Measurements from ENCODE around the gene OVCA2.

The OVCA2 gene

DNA sequence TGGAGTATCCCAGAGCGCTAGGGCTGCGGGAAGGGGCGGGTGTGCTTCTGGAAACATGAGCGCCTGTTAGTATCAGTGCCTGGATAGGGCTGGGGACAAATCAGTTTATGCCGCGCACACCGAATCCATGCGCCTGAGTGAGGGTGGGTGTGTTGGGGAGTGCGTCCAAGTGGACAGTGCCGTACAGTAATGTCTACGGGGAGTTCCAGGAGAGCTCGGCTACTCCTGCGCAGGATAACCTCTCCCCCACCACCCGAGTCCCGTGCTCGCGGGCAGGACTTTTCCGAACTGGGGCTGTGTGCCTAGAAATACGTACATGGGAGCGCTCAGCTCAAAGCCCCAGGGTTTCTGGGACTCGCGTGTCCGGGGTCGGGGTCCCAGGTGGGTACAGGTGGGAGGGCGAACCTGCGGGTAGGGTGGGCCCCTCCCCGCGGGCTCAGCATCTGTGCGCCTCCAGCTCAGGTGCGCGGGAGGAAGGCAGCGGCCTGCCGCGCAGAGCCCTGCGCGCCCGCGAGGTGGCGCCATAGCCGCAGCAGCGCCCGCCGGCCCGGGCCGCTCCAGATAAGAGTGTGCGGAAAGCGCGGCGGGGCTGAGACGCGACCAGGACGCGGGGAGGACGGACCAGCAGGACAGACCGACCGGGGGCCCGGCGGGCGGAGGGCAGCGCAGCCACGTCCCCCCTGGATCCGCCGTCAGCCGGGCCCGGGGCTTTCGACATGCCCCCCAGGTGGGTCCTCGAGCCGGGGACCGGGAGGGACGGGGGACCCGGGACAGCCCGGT lies 12.9 kb downstream of the OVCA2 start, which contains the start of gene HIC1:
HIC1 (plus strand) TSS at position 592 of the 780 bp plus-strand sequence. CDS start 1,588 bp downstream, outside the sequence.
- DNase-seq, result peak; percentile 18 to 35

GRCh38 chr17:2055292-2056205 lies 13.7 kb downstream of the OVCA2 start:
- DNase-seq, result no peak

GRCh38 chr17:2056206-2057174 lies 14.7 kb downstream of the OVCA2 start:
- DNase-seq, result no peak

DNA sequence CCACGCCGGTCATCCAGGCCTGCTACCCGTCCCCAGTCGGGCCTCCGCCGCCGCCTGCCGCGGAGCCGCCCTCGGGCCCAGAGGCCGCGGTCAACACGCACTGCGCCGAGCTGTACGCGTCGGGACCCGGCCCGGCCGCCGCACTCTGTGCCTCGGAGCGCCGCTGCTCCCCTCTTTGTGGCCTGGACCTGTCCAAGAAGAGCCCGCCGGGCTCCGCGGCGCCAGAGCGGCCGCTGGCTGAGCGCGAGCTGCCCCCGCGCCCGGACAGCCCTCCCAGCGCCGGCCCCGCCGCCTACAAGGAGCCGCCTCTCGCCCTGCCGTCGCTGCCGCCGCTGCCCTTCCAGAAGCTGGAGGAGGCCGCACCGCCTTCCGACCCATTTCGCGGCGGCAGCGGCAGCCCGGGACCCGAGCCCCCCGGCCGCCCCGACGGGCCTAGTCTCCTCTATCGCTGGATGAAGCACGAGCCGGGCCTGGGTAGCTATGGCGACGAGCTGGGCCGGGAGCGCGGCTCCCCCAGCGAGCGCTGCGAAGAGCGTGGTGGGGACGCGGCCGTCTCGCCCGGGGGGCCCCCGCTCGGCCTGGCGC lies 15.4 kb downstream of the OVCA2 start:
- DNase-seq, result no peak

- DNase-seq, result no peak
These were observed 16.2 kb downstream of the OVCA2 start for GRCh38 chr17:2057760-2058585.

- no peak for DNase-seq
These were observed 17.0 kb downstream of the OVCA2 start for GRCh38 chr17:2058586-2059546.

GRCh38 chr17:2059547-2060384 lies 17.9 kb downstream of the OVCA2 start:
- no peak for DNase-seq

DNA sequence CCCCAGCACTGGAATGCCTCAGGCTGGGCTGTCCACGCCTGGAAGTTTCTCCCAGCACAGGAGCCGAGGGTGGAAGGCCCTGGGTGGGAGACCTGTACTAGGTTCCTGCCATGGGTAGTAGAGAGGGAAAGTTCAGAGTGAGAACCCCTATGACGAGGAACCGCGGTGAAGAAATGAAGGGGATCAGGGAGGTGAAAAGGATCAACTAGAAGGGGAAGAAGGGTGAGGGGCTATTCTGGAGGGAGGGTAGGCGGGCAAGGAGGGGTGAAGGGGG lies 18.5 kb downstream of the OVCA2 start:
- no peak for DNase-seq

DNA sequence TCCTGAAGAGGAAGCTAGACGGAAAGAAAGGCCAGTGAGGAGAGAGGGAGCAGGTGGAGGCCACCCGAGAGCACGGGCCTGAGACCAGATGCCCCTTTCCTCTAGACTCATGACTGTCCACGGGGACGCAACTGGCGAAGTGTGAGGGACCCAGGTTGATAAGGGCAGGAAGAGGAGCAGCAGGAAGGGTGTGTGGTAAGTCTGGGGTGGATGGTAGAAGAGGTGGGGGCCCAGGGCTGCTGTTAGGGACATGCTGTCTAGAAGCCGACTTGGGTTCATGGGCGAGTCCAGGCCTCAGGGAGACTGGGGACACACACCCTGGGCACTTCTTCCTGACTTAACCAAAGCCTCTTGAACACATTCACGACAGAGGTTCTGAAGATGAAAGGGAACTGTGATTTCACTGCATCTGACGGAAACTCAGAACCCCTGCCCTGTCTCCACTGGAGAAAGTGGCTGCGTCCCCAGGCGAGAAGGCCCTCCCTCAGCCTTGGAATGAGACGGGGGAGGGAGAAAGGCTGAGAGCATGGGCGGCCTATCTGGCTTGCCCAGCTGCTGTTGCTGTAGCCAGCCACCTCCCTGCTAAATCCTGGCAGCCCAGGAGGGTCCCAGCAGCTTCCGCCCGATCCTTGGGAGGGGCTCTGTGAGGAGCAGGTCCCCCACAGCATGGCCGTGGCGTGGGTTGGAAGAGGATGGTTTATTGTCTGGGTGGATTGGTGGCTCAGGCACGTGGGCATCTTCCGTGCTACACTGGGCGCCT lies 19.0 kb downstream of the OVCA2 start:
- no peak for DNase-seq

DNA sequence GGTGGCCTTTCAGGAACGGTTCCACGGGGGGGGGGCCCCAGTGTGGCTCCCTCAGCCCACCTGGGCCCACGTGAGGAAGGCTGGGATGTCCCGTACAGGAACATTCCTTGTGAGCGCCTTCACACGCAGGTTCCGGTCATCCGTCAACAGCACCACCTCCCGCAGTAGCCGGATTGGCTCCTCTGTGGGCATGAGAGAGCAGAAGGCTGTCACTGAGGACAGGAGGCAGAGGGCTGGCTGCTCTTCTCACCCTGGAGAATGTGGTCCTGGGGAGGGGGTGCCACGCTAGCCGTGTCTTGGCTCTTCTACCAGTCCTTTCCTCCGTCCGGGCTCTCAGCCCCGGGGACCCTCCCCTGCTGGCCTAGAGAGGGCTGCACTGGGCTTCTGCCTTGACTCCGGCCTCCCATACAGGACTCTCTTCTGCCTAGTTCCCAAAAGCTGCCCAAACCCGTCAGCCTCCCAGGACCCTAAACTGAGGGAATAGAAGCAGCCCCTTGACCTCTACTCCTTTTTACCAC lies 19.7 kb downstream of the OVCA2 start:
- no peak for DNase-seq

DNA sequence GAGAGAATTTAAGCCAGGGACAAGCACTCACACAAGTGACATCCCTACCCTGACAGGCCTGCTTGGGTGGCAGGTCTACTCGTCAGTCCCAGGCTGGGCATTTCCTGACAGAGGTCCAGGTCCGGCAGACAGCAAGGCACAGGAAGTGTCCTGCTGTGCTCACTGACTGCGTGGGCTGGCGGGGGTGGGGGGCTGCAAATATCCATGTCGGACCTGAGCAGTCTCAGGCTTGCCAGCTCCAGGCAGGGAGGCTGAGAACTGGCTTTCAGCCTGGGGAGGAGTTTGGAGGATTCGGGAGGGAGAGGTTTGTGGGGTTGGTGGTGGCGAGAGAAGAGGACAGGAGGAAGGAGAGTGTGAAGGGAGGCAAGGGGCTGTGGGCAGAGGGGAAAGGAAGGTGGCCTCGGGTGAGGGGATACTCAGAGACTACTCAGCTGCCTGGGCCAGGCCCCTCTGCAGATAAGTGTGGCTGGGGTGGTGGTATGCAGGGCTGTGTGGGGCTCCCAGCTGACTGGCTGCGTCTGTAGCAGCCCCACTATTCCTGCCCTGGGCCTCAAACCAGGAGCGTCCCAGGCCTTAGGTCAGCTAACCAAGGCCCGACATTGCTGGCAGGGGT lies 20.9 kb downstream of the OVCA2 start:
- DNase-seq, result no peak

- DNase-seq, result no peak
These were observed 21.7 kb downstream of the OVCA2 start for GRCh38 chr17:2063261-2064146.

DNA sequence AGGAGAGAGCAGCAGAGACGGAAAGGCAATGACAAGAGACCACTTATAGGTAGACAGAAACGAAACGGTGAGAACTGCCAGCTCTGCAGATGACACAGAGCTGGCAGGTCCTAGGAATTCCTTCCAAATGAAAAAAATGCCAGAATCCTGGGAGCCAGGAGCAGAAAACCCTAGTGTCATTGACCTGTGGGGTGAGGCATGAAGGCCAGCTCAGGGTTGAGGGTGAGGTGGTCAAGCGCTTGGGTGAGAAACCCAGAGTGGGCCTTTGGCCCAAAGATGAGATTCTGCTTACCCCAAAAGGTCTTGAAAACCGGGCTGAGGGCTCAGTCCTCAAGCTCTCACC lies 22.3 kb downstream of the OVCA2 start:
- no peak for DNase-seq

DNA sequence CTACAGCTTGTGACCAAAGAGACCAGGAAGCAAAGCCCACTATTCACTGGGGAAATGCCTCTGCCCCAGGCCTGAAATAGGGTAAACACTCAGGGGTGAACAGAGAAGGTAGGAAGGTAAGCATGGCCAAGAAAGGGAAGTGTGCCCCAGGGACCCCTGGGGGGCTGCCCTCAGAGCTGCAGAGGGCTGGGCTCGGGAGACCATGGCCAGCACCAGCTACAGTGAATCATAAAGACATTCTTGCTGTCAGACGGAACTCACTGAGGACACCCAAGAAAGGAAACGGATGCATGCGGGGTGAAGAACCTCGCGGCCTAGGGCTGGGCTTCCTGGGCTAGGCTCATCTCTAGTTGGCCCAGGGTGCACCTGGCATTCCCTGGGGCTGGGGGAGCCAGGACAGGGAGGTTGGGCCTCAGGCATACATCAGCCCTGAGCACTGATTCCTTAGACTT lies 22.7 kb downstream of the OVCA2 start:
- DNase-seq, result no peak

DNA sequence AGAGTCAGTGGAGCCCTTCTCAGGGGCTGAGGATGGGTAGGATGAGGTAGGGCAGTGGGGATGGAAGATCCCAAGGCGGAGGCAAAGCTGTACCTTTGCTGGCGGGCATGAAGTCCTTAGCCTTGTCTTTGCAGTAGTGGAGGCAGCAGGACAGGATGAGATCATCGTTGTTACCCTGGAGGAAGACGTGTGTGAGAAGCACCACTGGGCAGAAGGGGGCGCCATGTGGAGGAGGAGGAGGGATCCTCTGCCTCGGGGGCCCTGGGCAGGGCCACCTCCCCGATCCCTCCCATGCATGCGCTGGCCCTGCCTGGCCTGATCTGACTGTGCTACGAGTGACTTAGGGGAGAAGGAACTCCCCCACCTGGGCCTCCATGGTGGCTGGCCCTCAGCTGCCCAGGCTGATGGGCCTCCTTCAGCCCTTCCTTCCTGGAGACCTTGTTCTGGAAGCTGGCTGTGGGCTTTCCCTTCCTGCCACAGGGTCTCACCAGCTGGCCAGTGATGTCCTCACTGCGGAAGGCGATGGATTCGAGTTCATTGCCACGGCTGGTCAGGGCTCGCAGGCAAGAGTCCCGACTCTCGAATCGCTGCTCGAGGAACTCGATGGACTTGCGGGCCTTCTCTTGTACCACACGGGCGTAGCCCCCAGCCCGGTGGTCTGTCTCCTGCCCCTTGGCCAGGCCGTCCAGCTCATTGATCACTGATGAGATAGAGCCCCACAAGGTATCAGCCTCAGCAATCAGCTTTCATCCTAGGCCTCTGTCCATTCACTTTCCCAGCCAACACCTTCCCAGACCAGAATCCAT lies 23.4 kb downstream of the OVCA2 start:
- no peak for DNase-seq

GRCh38 chr17:2065949-2066400 lies 24.2 kb downstream of the OVCA2 start:
- DNase-seq, result no peak

All from hippocampal formation (tissue), 2 donors.